ENCODE data around the gene GOLGA6D.
A peak's percentile ranks its signal among the peaks of the same experiment; 100 is the strongest.
"Not testable (repeated sequence)": the region's sequence is repeated elsewhere in the genome, so short reads cannot be mapped to it uniquely, and the experiment has no call there.

GOLGA6D gene

GRCh38 chr15:75329571-75329970 lies 46.9 kb downstream of the GOLGA6D start:
- no peak for TF ChIP-seq CTCF (IDR thresholded peaks at IDR 0.05; ENCODE audit: extremely low read depth, missing control alignments)
- no peak for DNase-seq (ENCODE audit: low spot score)

- DNase-seq (ENCODE audit: low spot score) = not testable (repeated sequence)
Observed at GRCh38 chr15:75332093-75332492, 49.5 kb downstream of the GOLGA6D start.

GRCh38 chr15:75333654-75334419 lies 51.2 kb downstream of the GOLGA6D start:
- not testable (repeated sequence) for DNase-seq (ENCODE audit: low spot score)

- DNase-seq (ENCODE audit: low spot score) = no peak
- no peak for TF ChIP-seq CTCF (IDR thresholded peaks at IDR 0.05; ENCODE audit: extremely low read depth, missing control alignments)
Observed at GRCh38 chr15:75335313-75335704, 52.7 kb downstream of the GOLGA6D start.

GRCh38 chr15:75335705-75336355 lies 53.2 kb downstream of the GOLGA6D start, which contains the start of gene COMMD4:
COMMD4 (plus strand) TSS chr15:75336063; CDS start chr15:75336090, 27 bp downstream.
- DNase-seq (ENCODE audit: low spot score) = peak; percentile 74
- no peak for TF ChIP-seq CTCF (IDR thresholded peaks at IDR 0.05; ENCODE audit: extremely low read depth, missing control alignments)

- TF ChIP-seq CTCF (IDR thresholded peaks at IDR 0.05; ENCODE audit: extremely low read depth, missing control alignments) = no peak
- no peak for DNase-seq (ENCODE audit: low spot score)
Observed at GRCh38 chr15:75338661-75339240, 56.1 kb downstream of the GOLGA6D start.

GRCh38 chr15:75339531-75340240 lies 57.1 kb downstream of the GOLGA6D start:
- TF ChIP-seq CTCF (IDR thresholded peaks at IDR 0.05; ENCODE audit: extremely low read depth, missing control alignments) = no peak
- no peak for DNase-seq (ENCODE audit: low spot score)

- no peak for TF ChIP-seq CTCF (IDR thresholded peaks at IDR 0.05; ENCODE audit: extremely low read depth, missing control alignments)
- DNase-seq (ENCODE audit: low spot score) = no peak
Observed at GRCh38 chr15:75342221-75342620, 59.6 kb downstream of the GOLGA6D start.

GRCh38 chr15:75343953-75344352 lies 61.3 kb downstream of the GOLGA6D start:
- DNase-seq (ENCODE audit: low spot score) = not testable (repeated sequence)
